ENCODE data around the gene HRH2. TPM values are rescaled to one million over a fixed set of nuclear protein-coding genes. Genes with fewer than 3 reads are reported as not detected.

HRH2 gene
- total and polyA plus RNA-seq, 2 donors (not counting 1 experiment from before 2014, with no cell fraction given): 0.46 TPM; not detected in 1

DNA sequence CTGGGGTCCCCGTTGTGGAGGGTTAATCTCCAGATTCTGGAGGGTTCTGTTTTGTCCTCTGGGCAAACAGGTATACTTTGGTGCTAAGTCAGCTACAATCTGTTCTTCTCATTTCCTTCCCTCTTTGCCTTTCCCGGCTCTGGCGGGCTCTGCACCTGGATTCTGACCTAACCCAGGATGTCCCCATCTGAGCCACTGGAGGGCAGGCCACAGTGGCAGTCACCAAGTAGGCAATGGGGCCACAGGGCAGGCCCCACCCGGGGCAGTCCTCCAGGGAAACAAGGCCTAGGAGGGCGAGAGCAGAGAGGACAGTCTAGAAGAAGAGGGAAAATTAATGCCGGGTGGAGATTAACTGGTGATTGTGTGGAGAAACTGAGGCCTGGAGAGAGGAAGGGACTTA, 40.4 kb upstream of the HRH2 start:
- Histone ChIP-seq H4K20me1 (ENCODE audit: control insufficient read depth, insufficient read depth, low read length, poor library complexity, severe bottlenecking) (no peaks in the 10 kb centered on the region), H3K27ac (ENCODE audit: low read length in 2 of 2) (no peak overlapping the region), H3K9me3 (ENCODE audit: control extremely low read depth in 1 of 3, control insufficient read depth in 2 of 3, insufficient read depth in 1 of 3, low read length in 2 of 3) (no peaks in the 10 kb centered on the region), H3K4me2 (replicated peaks; ENCODE audit: low read depth, low read length, poor library complexity, severe bottlenecking) (no peak overlapping the region), H3K4me1 (ENCODE audit: control insufficient read depth in 2 of 2, insufficient read depth in 2 of 2, low read length in 2 of 2) (no peaks in the 10 kb centered on the region), H2AFZ (ENCODE audit: insufficient read depth, low read depth, low read length, poor library complexity, severe bottlenecking) (no peak overlapping the region), H3K27me3 (replicated peaks in 1 of 4; ENCODE audit: control extremely low read depth in 1 of 4, control insufficient read depth in 3 of 4, insufficient read depth in 4 of 4, low read length in 3 of 4) (no peaks in the 10 kb centered on the region), H3K9ac (ENCODE audit: low read length) (no peak overlapping the region), H3K4me3 (ENCODE audit: control extremely low read depth in 1 of 5, extremely low read depth in 1 of 5, insufficient read depth in 1 of 5, low read depth in 2 of 5, low read length in 4 of 5) (no peak overlapping the region), H3K36me3 (replicated peaks in 1 of 2; ENCODE audit: control extremely low read depth in 1 of 2, control insufficient read depth in 1 of 2, extremely low read depth in 1 of 2, insufficient read depth in 2 of 2, low read length in 1 of 2) (no peaks in the 10 kb centered on the region), H3K79me2 (ENCODE audit: control insufficient read depth, insufficient read depth, low read length) (no peaks in the 10 kb centered on the region)
- peaks cover 5% of the 10 kb centered on the region for H3K27me3 Mint-ChIP-seq
- H3K4me3 Mint-ChIP-seq: no peak overlapping the region
- ATAC-seq (ENCODE audit: low read depth): no peak
- no peak for TF ChIP-seq EZH2 (IDR thresholded peaks at IDR 0.05; ENCODE audit: borderline replicate concordance, insufficient read depth, low read depth, low read length, poor library complexity, severe bottlenecking)
- TF ChIP-seq, protein P1, sequence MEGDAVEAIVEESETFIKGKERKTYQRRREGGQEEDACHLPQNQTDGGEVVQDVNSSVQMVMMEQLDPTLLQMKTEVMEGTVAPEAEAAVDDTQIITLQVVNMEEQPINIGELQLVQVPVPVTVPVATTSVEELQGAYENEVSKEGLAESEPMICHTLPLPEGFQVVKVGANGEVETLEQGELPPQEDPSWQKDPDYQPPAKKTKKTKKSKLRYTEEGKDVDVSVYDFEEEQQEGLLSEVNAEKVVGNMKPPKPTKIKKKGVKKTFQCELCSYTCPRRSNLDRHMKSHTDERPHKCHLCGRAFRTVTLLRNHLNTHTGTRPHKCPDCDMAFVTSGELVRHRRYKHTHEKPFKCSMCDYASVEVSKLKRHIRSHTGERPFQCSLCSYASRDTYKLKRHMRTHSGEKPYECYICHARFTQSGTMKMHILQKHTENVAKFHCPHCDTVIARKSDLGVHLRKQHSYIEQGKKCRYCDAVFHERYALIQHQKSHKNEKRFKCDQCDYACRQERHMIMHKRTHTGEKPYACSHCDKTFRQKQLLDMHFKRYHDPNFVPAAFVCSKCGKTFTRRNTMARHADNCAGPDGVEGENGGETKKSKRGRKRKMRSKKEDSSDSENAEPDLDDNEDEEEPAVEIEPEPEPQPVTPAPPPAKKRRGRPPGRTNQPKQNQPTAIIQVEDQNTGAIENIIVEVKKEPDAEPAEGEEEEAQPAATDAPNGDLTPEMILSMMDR (IDR thresholded peaks at IDR 0.05): no peak
- no peaks in the 10 kb centered on the region for H3K4me1 Mint-ChIP-seq
- WGBS (ENCODE audit: insufficient coverage): 44% methylated on average over 5 of the region's 6 CpGs
- no peak for DNase-seq
- POLR2A ChIA-PET: no interaction called here
- intact Hi-C loops (cut with micrococcal nuclease): no loop called here
- peaks cover 9% of the 10 kb centered on the region for H3K9me3 Mint-ChIP-seq (ENCODE audit: insufficient read depth)
- no peak overlapping the region for H3K27ac Mint-ChIP-seq
- CTCF ChIA-PET: no interaction called here

DNA sequence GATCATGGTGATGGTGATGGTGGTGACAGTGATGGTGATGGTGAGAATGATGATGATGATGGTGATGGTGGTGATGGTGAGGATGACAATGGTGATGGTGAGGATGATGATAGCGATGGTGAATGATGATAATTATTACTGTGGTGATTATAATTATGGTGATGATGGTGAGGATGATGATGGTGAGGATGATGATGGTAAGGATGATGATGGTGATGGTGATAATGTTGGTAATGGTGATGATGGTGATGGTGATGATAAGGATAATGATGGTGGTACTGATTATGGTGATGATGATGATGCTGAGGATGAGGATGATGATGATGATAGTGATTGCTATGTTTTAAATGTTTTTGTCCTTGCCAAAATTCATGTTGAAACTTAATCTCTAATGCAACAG, 37.3 kb upstream of the HRH2 start:
- WGBS (ENCODE audit: insufficient coverage): 81% methylated on average over 1 of the region's 1 CpG
- no peak for DNase-seq
- CTCF ChIA-PET: no interaction called here

More for the DNA sequence above, 37.3 kb upstream of the HRH2 start:
- Histone ChIP-seq H3K4me1 (ENCODE audit: control insufficient read depth in 2 of 2, insufficient read depth in 2 of 2, low read length in 2 of 2) (no peaks in the 10 kb centered on the region), H4K20me1 (ENCODE audit: control insufficient read depth, insufficient read depth, low read length, poor library complexity, severe bottlenecking) (no peaks in the 10 kb centered on the region), H3K9ac (ENCODE audit: low read length) (no peak overlapping the region), H3K27ac (ENCODE audit: low read length in 2 of 2) (no peak overlapping the region), H3K4me2 (replicated peaks; ENCODE audit: low read depth, low read length, poor library complexity, severe bottlenecking) (no peak overlapping the region), H3K4me3 (ENCODE audit: control extremely low read depth in 1 of 5, extremely low read depth in 1 of 5, insufficient read depth in 1 of 5, low read depth in 2 of 5, low read length in 4 of 5) (no peak overlapping the region), H2AFZ (ENCODE audit: insufficient read depth, low read depth, low read length, poor library complexity, severe bottlenecking) (no peak overlapping the region), H3K27me3 (replicated peaks in 1 of 4; ENCODE audit: control extremely low read depth in 1 of 4, control insufficient read depth in 3 of 4, insufficient read depth in 4 of 4, low read length in 3 of 4) (peaks cover 0 to 5% (median 0%) of the 10 kb centered on the region in 4 experiments), H3K36me3 (replicated peaks in 1 of 2; ENCODE audit: control extremely low read depth in 1 of 2, control insufficient read depth in 1 of 2, extremely low read depth in 1 of 2, insufficient read depth in 2 of 2, low read length in 1 of 2) (no peaks in the 10 kb centered on the region), H3K79me2 (ENCODE audit: control insufficient read depth, insufficient read depth, low read length) (no peaks in the 10 kb centered on the region), H3K9me3 (ENCODE audit: control extremely low read depth in 1 of 3, control insufficient read depth in 2 of 3, insufficient read depth in 1 of 3, low read length in 2 of 3) (peaks cover 0 to 6% (median 0%) of the 10 kb centered on the region in 3 donors)
- no peak overlapping the region for H3K4me3 Mint-ChIP-seq
- no peak for TF ChIP-seq EZH2 (IDR thresholded peaks at IDR 0.05; ENCODE audit: borderline replicate concordance, insufficient read depth, low read depth, low read length, poor library complexity, severe bottlenecking)
- TF ChIP-seq, protein P1 (IDR thresholded peaks at IDR 0.05): no peak
- POLR2A ChIA-PET: no interaction called here
- no peak overlapping the region for H3K27ac Mint-ChIP-seq
- ATAC-seq (ENCODE audit: low read depth): no peak
- intact Hi-C loops (cut with micrococcal nuclease): no loop called here
- no peaks in the 10 kb centered on the region for H3K4me1 Mint-ChIP-seq
- H3K27me3 Mint-ChIP-seq: peaks cover 5% of the 10 kb centered on the region
- peaks cover 6% of the 10 kb centered on the region for H3K9me3 Mint-ChIP-seq (ENCODE audit: insufficient read depth)
